Hepatocyte (in vitro differentiated cells): Measurements from ENCODE around the gene MEIS1. TPM values are rescaled to one million over a fixed set of nuclear protein-coding genes. Genes with fewer than 3 reads are reported as not detected.

Experiments used
- DNase-seq: peaks from one replicate; pipeline ENCODE4 v3.0.0-alpha.2; 2016; ENCODE audit warnings: low spot score
- H2AFZ ChIP-seq: fragments of 200-600 bp; sonication (generic); 2 replicates; pipeline ENCODE4 v1.6.0; 2016; ENCODE audit warnings: antibody characterized with exemption, mild to moderate bottlenecking
- H3K27ac ChIP-seq: fragments of 200-600 bp; sonication (generic); 2 replicates; pipeline ENCODE4 v1.5.1; 2016; ENCODE audit warnings: mild to moderate bottlenecking
- H3K27me3 ChIP-seq: fragments of 200-600 bp; sonication (generic); 2 replicates; pipeline ENCODE4 v1.6.1; 2016
- H3K36me3 ChIP-seq: fragments of 200-600 bp; sonication (generic); replicated peaks from 2 replicates; pipeline ENCODE4 v1.5.1; 2016; ENCODE audit warnings: low read depth; ENCODE audit not compliant: insufficient read depth
- H3K4me1 ChIP-seq: fragments of 200-600 bp; sonication (generic); 2 replicates; pipeline ENCODE4 v1.5.1; 2016; ENCODE audit warnings: mild to moderate bottlenecking, moderate library complexity; ENCODE audit not compliant: insufficient read depth
- H3K4me2 ChIP-seq: fragments of 200-600 bp; sonication (generic); 2 replicates; pipeline ENCODE4 v1.6.0; 2016
- H3K4me3 ChIP-seq: fragments of 200-600 bp; sonication (generic); 2 replicates; pipeline ENCODE4 v1.5.1; 2016; ENCODE audit warnings: mild to moderate bottlenecking
- H3K79me2 ChIP-seq: fragments of 200-600 bp; sonication (generic); 2 replicates; pipeline ENCODE4 v1.6.0; 2017; ENCODE audit warnings: mild to moderate bottlenecking
- H3K9me2 ChIP-seq: fragments of 200-600 bp; sonication (generic); replicated peaks from 2 replicates; pipeline ENCODE4 v1.6.0; 2017; ENCODE audit warnings: mild to moderate bottlenecking; ENCODE audit not compliant: insufficient read depth
- H3K9me3 ChIP-seq: fragments of 200-600 bp; sonication (generic); 2 replicates; pipeline ENCODE4 v1.5.1; 2016; ENCODE audit warnings: low read depth, mild to moderate bottlenecking
- H4K20me1 ChIP-seq: fragments of 200-600 bp; sonication (generic); 2 replicates; pipeline ENCODE4 v1.6.0; 2016; ENCODE audit warnings: mild to moderate bottlenecking; ENCODE audit not compliant: insufficient read depth, poor library complexity, severe bottlenecking
- EZH2 ChIP-seq: fragments of 200-600 bp; sonication (generic); IDR thresholded peaks from 2 replicates; pipeline ENCODE4 v1.6.1; 2016; ENCODE audit warnings: antibody characterized with exemption, mild to moderate bottlenecking, borderline replicate concordance
- EZH2phosphoT487 ChIP-seq: fragments of 200-600 bp; sonication (generic); IDR thresholded peaks from one replicate; pipeline ENCODE4 v1.6.1; 2018; ENCODE audit warnings: antibody characterized with exemption, mild to moderate bottlenecking, low read depth, moderate library complexity; ENCODE audit not compliant: unreplicated experiment, severe bottlenecking
- WGBS: methylation state at CpG from one replicate; pipeline ENCODE4 v1.1.6; 2016; ENCODE audit warnings: low lambda C conversion rate; ENCODE audit errors: missing lambda C conversion rate; 5-methylcytosine and 5-hydroxymethylcytosine counted together
- polyA plus RNA-seq: library from polyadenylated mRNA; unstranded; fragments of >200 nt; fragmentation: Nextera tagmentation; extraction: Ambion mirVana; gene quantifications from 2 replicates; pipeline ENCODE4 v1.2.1, GENCODE V29; 2016
- total RNA-seq: library from RNA; depleted of rRNA; stranded (reverse); fragments of >200 nt; gene quantifications from 2 replicates; pipeline ENCODE4 v1.2.3, GENCODE V29; 2014
- TF ChIP-seq, protein P1 (sequence below): fragments of 200-600 bp; sonication (generic); IDR thresholded peaks from 2 replicates; pipeline ENCODE4 v1.5.1; 2016; ENCODE audit warnings: antibody characterized with exemption, mild to moderate bottlenecking; ENCODE audit not compliant: poor library complexity

The MEIS1 gene
- total and polyA plus RNA-seq, 2 experiments from 2014 or later, result 29.6 to 35.5 TPM

- 87% methylated on average over 6 of the region's 6 CpGs for WGBS
- Histone ChIP-seq H4K20me1 (no peaks in the 10 kb centered on the region), H3K4me3 (no peak overlapping the region), H3K4me2 (no peak overlapping the region), H2AFZ (no peak overlapping the region), H3K36me3 (no peaks in the 10 kb centered on the region), H3K27ac (no peak overlapping the region), H3K79me2 (no peaks in the 10 kb centered on the region), H3K4me1 (peaks cover 10% of the 10 kb centered on the region), H3K9me2 (no peaks in the 10 kb centered on the region), H3K9me3 (no peaks in the 10 kb centered on the region), H3K27me3 (peaks cover 47% of the 10 kb centered on the region)
- TF ChIP-seq, protein P1, sequence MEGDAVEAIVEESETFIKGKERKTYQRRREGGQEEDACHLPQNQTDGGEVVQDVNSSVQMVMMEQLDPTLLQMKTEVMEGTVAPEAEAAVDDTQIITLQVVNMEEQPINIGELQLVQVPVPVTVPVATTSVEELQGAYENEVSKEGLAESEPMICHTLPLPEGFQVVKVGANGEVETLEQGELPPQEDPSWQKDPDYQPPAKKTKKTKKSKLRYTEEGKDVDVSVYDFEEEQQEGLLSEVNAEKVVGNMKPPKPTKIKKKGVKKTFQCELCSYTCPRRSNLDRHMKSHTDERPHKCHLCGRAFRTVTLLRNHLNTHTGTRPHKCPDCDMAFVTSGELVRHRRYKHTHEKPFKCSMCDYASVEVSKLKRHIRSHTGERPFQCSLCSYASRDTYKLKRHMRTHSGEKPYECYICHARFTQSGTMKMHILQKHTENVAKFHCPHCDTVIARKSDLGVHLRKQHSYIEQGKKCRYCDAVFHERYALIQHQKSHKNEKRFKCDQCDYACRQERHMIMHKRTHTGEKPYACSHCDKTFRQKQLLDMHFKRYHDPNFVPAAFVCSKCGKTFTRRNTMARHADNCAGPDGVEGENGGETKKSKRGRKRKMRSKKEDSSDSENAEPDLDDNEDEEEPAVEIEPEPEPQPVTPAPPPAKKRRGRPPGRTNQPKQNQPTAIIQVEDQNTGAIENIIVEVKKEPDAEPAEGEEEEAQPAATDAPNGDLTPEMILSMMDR, result no peak
- TF ChIP-seq EZH2phosphoT487, result no peak
- TF ChIP-seq EZH2, result no peak
- no peak for DNase-seq
Observed at GRCh38 chr2:66585587-66585986, 150.7 kb downstream of the MEIS1 start.

GRCh38 chr2:66587216-66587615, 152.3 kb downstream of the MEIS1 start:
- H3K79me2 ChIP-seq, result no peaks in the 10 kb centered on the region
- no peak overlapping the region for H3K27ac ChIP-seq
- peak; percentile 63 for DNase-seq
- H3K36me3 ChIP-seq, result no peaks in the 10 kb centered on the region
- peaks cover 31% of the 10 kb centered on the region for H3K27me3 ChIP-seq
- H2AFZ ChIP-seq, result no peak overlapping the region
- WGBS, result 58% methylated on average over 4 of the region's 4 CpGs
- H3K4me1 ChIP-seq, result peaks cover 6% of the 10 kb centered on the region
- TF ChIP-seq EZH2phosphoT487 (no peak), EZH2 (no peak)
- TF ChIP-seq, protein P1, result peak; percentile 45
- H3K4me2 ChIP-seq, result no peak overlapping the region
- H3K9me3 ChIP-seq, result no peaks in the 10 kb centered on the region
- no peaks in the 10 kb centered on the region for H4K20me1 ChIP-seq
- no peak overlapping the region for H3K4me3 ChIP-seq
- H3K9me2 ChIP-seq, result no peaks in the 10 kb centered on the region

DNA sequence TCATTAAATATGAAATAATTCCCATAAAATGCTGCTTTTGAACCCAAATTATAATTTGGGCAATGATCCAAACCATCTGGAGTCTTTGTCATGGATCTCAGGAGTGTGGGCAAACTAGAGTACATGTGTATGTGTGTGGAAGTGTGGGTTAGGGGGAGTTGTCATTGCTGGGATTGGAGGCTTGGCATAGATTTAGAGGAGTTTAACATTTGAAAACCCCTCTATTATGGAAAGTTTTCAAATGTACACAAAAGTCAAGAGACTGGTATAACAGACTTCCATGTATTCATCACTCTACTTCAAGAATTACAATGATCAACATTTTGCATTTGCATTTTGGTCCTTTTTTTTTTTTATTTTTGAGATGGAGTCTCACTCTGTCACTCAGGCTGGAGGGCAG, 159.1 kb downstream of the MEIS1 start:
- H4K20me1 ChIP-seq, result no peaks in the 10 kb centered on the region
- no peaks in the 10 kb centered on the region for H3K79me2 ChIP-seq
- no peak for DNase-seq
- H2AFZ ChIP-seq, result no peak overlapping the region
- H3K36me3 ChIP-seq, result no peaks in the 10 kb centered on the region
- H3K27ac ChIP-seq, result no peak overlapping the region
- H3K4me3 ChIP-seq, result no peak overlapping the region
- no peaks in the 10 kb centered on the region for H3K9me3 ChIP-seq
- H3K27me3 ChIP-seq, result no peaks in the 10 kb centered on the region
- H3K4me2 ChIP-seq, result no peak overlapping the region
- no peaks in the 10 kb centered on the region for H3K9me2 ChIP-seq
- H3K4me1 ChIP-seq, result no peaks in the 10 kb centered on the region
- TF ChIP-seq EZH2phosphoT487 (no peak), EZH2 (no peak)
- TF ChIP-seq, protein P1, result no peak

DNA sequence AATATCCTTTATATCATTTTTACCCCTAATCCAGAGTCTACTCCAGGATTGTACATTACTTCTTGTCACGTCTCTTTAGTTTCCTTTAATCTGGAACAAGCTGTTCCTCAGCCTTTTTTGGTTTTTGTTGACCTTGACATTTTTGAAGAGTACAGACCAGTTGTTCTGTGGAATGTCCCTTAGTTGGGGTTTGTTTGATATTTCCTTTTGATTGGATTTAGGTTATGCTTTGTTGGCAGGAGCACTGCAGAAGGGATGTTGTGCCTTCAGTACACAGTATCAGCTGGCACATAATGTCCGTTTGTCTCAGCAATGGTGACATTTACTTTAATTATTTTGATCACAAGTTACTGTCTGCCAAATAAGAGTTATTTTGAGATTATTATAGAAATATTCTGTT, 160.6 kb downstream of the MEIS1 start:
- 76% methylated on average over 2 of the region's 2 CpGs for WGBS

More for the DNA sequence above, 160.6 kb downstream of the MEIS1 start:
- H3K4me3 ChIP-seq, result no peak overlapping the region
- H3K4me2 ChIP-seq, result no peak overlapping the region
- no peak overlapping the region for H2AFZ ChIP-seq
- DNase-seq, result no peak
- TF ChIP-seq, protein P1, result no peak
- TF ChIP-seq EZH2phosphoT487 (no peak), EZH2 (no peak)
- H3K36me3 ChIP-seq, result no peaks in the 10 kb centered on the region
- no peaks in the 10 kb centered on the region for H3K9me2 ChIP-seq
- no peaks in the 10 kb centered on the region for H3K9me3 ChIP-seq
- H3K27ac ChIP-seq, result no peak overlapping the region
- H3K4me1 ChIP-seq, result no peaks in the 10 kb centered on the region
- no peaks in the 10 kb centered on the region for H4K20me1 ChIP-seq
- H3K79me2 ChIP-seq, result no peaks in the 10 kb centered on the region
- no peaks in the 10 kb centered on the region for H3K27me3 ChIP-seq
